ENCODE results near the gene RPL28. TPM values are rescaled to one million over a fixed set of nuclear protein-coding genes. Genes with fewer than 3 reads are reported as not detected.

Gene RPL28
- total and polyA plus RNA-seq, 2 donors (not counting 3 experiments of a cell fraction or from before 2014, with no cell fraction given): 1,872 to 3,435 TPM

GRCh38 chr19:55441319-55441691 lies 55.6 kb downstream of the RPL28 start:
- DNase-seq (ENCODE audit: low read depth, low spot score): no peak
- no peaks in the 10 kb centered on the region for H3K9me1 ChIP-seq (replicated peaks; ENCODE audit: control insufficient read depth, extremely low read depth, insufficient read depth, low read length)
- ChIA-PET POLR2A (no interaction called here), CTCF (no interaction called here)
- no peak for FAIRE-seq
- H3K36me3 ChIP-seq (ENCODE audit: control insufficient read depth in 2 of 2, extremely low read depth in 1 of 2, insufficient read depth in 2 of 2, low read length in 2 of 2): no peaks in the 10 kb centered on the region
- H3K4me3 ChIP-seq (replicated peaks in 1 of 3; ENCODE audit: insufficient read depth in 1 of 3, low read depth in 1 of 3, low read length in 3 of 3): no peak overlapping the region
- no peak overlapping the region for H3K9ac ChIP-seq (replicated peaks; ENCODE audit: extremely low read depth, insufficient read depth, low read length)
- intact Hi-C loops (cut with micrococcal nuclease): no loop called here
- no peak overlapping the region for H2AFZ ChIP-seq (ENCODE audit: low read depth, low read length)
- peaks cover 38 to 42% of the 10 kb centered on the region in 2 experiments for H3K27me3 ChIP-seq (ENCODE audit: control insufficient read depth in 2 of 2, insufficient read depth in 2 of 2, low read length in 2 of 2)
- TF ChIP-seq CTCF (IDR thresholded peaks at IDR 0.05; ENCODE audit: extremely low read depth in 1 of 2, insufficient read depth in 1 of 2, low read depth in 1 of 2, low read length in 2 of 2): no peak
- TF ChIP-seq MYC (IDR thresholded peaks at IDR 0.05; ENCODE audit: low read depth, low read length): no peak
- no peak for TF ChIP-seq POLR2AphosphoS5 (IDR thresholded peaks at IDR 0.05; ENCODE audit: insufficient read depth, low read depth, low read length)
- no peak for TF ChIP-seq POLR2A (IDR thresholded peaks at IDR 0.05; ENCODE audit: low read depth, low read length)
- no peak for TF ChIP-seq EZH2 (IDR thresholded peaks at IDR 0.05; ENCODE audit: borderline replicate concordance, low read depth, low read length, severe bottlenecking)
- TF ChIP-seq JUN (IDR thresholded peaks at IDR 0.05; ENCODE audit: borderline replicate concordance, insufficient read depth, insufficient read length, low read depth): no peak
- TF ChIP-seq FOS (IDR thresholded peaks at IDR 0.05; ENCODE audit: borderline replicate concordance, insufficient read depth, low read length): no peak
- TF ChIP-seq GATA2 (IDR thresholded peaks at IDR 0.05; ENCODE audit: insufficient read depth, insufficient read length, low read depth, low read length): no peak
- TF ChIP-seq MAX (IDR thresholded peaks at IDR 0.05; ENCODE audit: insufficient read depth, insufficient read length): no peak
- no peak overlapping the region for H3K4me2 ChIP-seq (ENCODE audit: insufficient read depth, low read length)
- no peaks in the 10 kb centered on the region for H3K79me2 ChIP-seq (ENCODE audit: control insufficient read depth, insufficient read depth, low read length)
- H3K4me1 ChIP-seq (ENCODE audit: control insufficient read depth, extremely low read depth, insufficient read depth, low read length): no peaks in the 10 kb centered on the region
- dilution Hi-C loops (cut with MboI; ENCODE audit: extremely low pct_ligation_motif_present, low sequenced_read_pairs): no loop called here
- no peaks in the 10 kb centered on the region for H4K20me1 ChIP-seq (replicated peaks; ENCODE audit: control insufficient read depth, extremely low read depth, insufficient read depth, low read length)
- no TSS peak for BruUV-seq (replicated peaks)
- no peak overlapping the region for H3K27ac ChIP-seq (ENCODE audit: insufficient read depth, low read depth, low read length)
- no peaks in the 10 kb centered on the region for H3K9me3 ChIP-seq (replicated peaks; ENCODE audit: control insufficient read depth, insufficient read depth, low read length)
